Prostate gland (tissue), 2 donors: ENCODE data around the gene CRB2. TPM values are rescaled to one million over a fixed set of nuclear protein-coding genes. Genes with fewer than 3 reads are reported as not detected.

Experiments
- DNase-seq: peaks from one replicate; pipeline ENCODE4 v3.0.0-alpha.2; 2019; ENCODE audit warnings: low spot score
- H3K27ac ChIP-seq, 2 donors: fragments of 200-600 bp; sonication (generic); 2 replicates each; pipeline ENCODE4 v1.5.1; 2017 to 2019
- H3K27me3 ChIP-seq: fragments of 200-600 bp; sonication (generic); replicated peaks from 2 replicates; pipeline ENCODE4 v1.5.1; 2019; ENCODE audit not compliant: insufficient read depth
- H3K36me3 ChIP-seq, 2 donors: fragments of 200-600 bp; sonication (generic); 1 replicate in 1 of 2; 2 replicates in 1 of 2; pipeline versions ENCODE4 v1.5.1 to v1.8.1; 2017 to 2019
- H3K4me1 ChIP-seq: fragments of 200-600 bp; sonication (generic); replicated peaks from 2 replicates; pipeline ENCODE4 v1.5.1; 2019
- H3K4me3 ChIP-seq, 2 donors: fragments of 200-600 bp; sonication (generic); 2 replicates each; pipeline ENCODE4 v1.5.1; 2017 to 2019
- H3K9me3 ChIP-seq: fragments of 200-600 bp; sonication (generic); 2 replicates; pipeline ENCODE4 v1.5.1; 2017
- POLR2A ChIP-seq: fragments of 450-650 bp; IDR thresholded peaks from one replicate; pipeline ENCODE4 v1.6.1; 2016; ENCODE audit warnings: antibody characterized with exemption, mild to moderate bottlenecking
- POLR2AphosphoS5 ChIP-seq: sonication (generic); formaldehyde crosslinking; IDR thresholded peaks from one replicate; pipeline ENCODE4 v1.6.1; 2017; ENCODE audit warnings: antibody characterized with exemption
- WGBS: methylation state at CpG from one replicate; pipeline ENCODE4 v1.1.5; 2018; 5-methylcytosine and 5-hydroxymethylcytosine counted together
- intact Hi-C: fragments of 100-400 bp; cut with DNase I; formaldehyde crosslinking; loops from one replicate; pipeline ENCODE4 v1.14.2; 2022
- total RNA-seq, 2 donors: library from RNA; depleted of rRNA; stranded (reverse); fragments of >200 nt; gene quantifications; one replicate each; pipeline ENCODE4 v1.1.0, GENCODE V29; 2016
- TF ChIP-seq, protein P1 (sequence below), 4 experiments: fragments of 200-600 bp in 2 of 4; fragments of 450-650 bp in 2 of 4; sonication (generic) in 2 of 4; IDR thresholded peaks; 1 replicate in 3 of 4; 2 replicates in 1 of 4; pipeline ENCODE4 v1.5.1; 2016 to 2019; ENCODE audit warnings: antibody characterized with exemption in 4 of 4, mild to moderate bottlenecking in 2 of 4, moderate library complexity in 2 of 4

Gene CRB2
- total RNA-seq, 2 donors from 2014 or later = 1.7 TPM; not detected in 1

DNA sequence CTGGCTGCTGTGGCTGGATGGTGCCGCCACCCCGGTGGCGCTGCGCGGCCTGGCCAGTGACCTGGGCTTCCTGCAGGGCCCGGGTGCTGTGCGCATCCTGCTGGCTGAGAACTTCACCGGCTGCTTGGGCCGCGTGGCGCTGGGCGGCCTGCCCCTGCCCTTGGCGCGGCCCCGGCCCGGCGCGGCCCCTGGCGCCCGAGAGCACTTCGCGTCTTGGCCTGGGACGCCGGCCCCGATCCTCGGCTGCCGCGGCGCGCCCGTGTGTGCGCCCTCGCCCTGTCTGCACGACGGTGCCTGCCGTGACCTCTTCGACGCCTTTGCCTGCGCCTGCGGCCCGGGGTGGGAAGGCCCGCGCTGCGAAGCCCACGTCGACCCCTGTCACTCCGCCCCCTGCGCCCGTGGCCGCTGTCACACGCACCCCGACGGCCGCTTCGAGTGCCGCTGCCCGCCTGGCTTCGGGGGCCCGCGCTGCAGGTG is 17.5 kb downstream of the CRB2 start:
- H3K9me3 ChIP-seq = no peaks in the 10 kb centered on the region
- no peaks in the 10 kb centered on the region for H3K36me3 ChIP-seq
- no peak for DNase-seq
- H3K4me3 ChIP-seq = no peak overlapping the region
- intact Hi-C loops = no loop called here
- no peaks in the 10 kb centered on the region for H3K4me1 ChIP-seq
- H3K27me3 ChIP-seq = peaks cover 19% of the 10 kb centered on the region
- TF ChIP-seq, protein P1, sequence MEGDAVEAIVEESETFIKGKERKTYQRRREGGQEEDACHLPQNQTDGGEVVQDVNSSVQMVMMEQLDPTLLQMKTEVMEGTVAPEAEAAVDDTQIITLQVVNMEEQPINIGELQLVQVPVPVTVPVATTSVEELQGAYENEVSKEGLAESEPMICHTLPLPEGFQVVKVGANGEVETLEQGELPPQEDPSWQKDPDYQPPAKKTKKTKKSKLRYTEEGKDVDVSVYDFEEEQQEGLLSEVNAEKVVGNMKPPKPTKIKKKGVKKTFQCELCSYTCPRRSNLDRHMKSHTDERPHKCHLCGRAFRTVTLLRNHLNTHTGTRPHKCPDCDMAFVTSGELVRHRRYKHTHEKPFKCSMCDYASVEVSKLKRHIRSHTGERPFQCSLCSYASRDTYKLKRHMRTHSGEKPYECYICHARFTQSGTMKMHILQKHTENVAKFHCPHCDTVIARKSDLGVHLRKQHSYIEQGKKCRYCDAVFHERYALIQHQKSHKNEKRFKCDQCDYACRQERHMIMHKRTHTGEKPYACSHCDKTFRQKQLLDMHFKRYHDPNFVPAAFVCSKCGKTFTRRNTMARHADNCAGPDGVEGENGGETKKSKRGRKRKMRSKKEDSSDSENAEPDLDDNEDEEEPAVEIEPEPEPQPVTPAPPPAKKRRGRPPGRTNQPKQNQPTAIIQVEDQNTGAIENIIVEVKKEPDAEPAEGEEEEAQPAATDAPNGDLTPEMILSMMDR (IDR thresholded peaks at IDR 0.05) = no peak
- TF ChIP-seq POLR2AphosphoS5 (no peak), POLR2A (no peak)
- 18% methylated on average over 9 of the region's 60 CpGs for WGBS
- H3K27ac ChIP-seq = no peak overlapping the region

DNA sequence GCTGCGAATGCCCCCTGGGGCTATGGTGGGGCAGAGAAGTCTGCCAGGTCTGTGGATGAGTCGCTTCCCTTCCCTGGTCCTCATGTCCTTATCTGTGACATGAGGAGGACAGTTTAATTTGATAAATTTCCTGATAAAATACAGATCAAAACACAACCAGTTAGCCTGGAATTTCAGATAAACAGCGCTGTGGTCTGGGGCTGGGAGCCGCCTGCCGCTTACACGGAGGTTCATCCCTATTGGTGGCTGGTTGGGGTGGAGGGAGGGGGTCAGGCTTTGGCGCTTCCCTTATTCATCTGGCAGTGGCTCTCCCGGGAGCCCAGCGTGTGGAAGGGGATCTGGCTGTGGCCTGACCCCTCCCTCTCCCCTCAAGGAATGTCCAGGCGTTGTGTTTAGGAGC is 17.9 kb downstream of the CRB2 start:
- no peak overlapping the region for H3K4me3 ChIP-seq
- no peaks in the 10 kb centered on the region for H3K36me3 ChIP-seq
- 8% methylated on average over 10 of the region's 10 CpGs for WGBS
- intact Hi-C loops = no loop called here
- no peak overlapping the region for H3K27ac ChIP-seq
- no peaks in the 10 kb centered on the region for H3K4me1 ChIP-seq
- H3K27me3 ChIP-seq = peaks cover 19% of the 10 kb centered on the region
- TF ChIP-seq POLR2A (no peak), POLR2AphosphoS5 (no peak)
- TF ChIP-seq, protein P1 (IDR thresholded peaks at IDR 0.05) = no peak
- H3K9me3 ChIP-seq = no peaks in the 10 kb centered on the region
- no peak for DNase-seq

DNA sequence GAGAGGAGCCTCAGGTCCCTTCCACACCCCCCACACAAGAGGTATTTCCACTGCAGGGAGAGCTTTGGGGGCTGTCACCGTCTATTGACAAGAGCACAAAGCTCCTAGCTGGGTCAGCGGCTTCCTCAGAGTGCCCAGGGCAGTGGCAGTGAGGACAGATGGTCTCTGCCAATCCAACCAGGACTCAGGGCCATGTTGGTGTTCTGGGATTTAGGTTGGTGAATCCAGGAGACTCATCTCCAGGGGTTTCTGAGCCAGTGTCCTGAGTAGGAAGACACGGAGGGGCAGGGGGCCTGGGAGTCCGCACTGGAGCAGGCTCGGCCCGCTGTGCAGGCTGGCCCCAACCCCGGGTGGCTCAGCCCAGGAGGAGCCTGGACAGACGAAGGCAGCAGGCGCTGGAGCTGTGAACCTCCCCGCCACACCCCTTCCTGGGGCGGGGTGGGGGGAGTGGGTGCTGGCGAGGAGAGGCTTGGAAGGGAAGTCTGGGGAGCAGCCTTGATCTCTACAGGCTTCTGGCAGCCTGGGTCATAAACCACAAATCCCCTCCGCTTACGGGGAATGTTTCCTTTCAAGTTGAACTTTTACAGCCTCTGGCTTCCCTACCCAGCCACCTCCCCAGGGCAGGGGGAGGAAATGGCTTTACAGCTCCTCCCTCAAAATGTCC is 19.6 kb downstream of the CRB2 start:
- no peaks in the 10 kb centered on the region for H3K36me3 ChIP-seq
- no peaks in the 10 kb centered on the region for H3K9me3 ChIP-seq
- no peak overlapping the region for H3K4me3 ChIP-seq
- WGBS = 9% methylated on average over 14 of the region's 14 CpGs
- no peak for TF ChIP-seq POLR2AphosphoS5
- no peak for TF ChIP-seq POLR2A
- TF ChIP-seq, protein P1 (IDR thresholded peaks at IDR 0.05) = no peak
- no peak overlapping the region for H3K27ac ChIP-seq
- intact Hi-C loops = no loop called here
- peaks cover 19% of the 10 kb centered on the region for H3K27me3 ChIP-seq
- DNase-seq = no peak
- H3K4me1 ChIP-seq = no peaks in the 10 kb centered on the region

DNA sequence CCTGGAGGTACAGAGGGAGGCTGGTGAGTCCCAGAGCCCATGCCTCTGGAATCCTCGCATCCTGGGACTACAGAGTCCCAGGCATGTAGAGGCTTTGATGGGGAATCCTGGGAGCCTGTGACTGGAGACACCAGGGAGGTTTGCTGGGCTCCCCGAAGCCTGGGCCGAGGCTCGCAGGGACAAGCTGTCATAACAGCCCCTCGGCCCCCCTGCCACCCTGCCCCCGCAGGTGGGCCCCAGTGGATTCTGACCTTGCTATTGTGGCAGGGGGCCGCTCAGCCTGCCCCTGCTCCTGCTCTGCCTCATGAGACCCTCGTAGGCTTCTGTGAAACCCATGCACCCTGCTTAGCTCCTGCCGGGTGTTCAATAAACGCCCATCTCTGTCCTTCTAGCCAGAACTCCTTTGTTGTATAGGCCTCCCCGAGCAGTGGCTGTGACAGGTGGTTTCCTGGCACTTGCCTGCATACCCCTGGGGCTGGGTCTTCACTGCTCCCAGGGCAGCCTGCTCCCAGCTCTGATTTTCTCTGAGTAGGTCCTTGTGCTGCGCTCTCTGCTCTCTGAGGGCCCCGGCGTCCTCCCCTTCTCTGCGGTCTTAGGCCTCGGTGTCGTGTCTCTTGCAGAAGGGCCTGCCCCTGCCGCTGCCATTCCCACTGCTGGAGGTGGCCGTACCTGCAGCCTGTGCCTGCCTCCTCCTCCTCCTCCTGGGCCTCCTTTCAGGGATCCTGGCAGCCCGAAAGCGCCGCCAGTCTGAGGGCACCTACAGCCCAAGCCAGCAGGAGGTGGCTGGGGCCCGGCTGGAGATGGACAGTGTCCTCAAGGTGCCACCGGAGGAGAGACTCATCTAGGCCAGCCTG is 20.4 kb downstream of the CRB2 start:
- TF ChIP-seq, protein P1 (IDR thresholded peaks at IDR 0.05) = no peak
- TF ChIP-seq POLR2A (no peak), POLR2AphosphoS5 (no peak)
- DNase-seq = no peak
- H3K27me3 ChIP-seq = peaks cover 17% of the 10 kb centered on the region
- no peak overlapping the region for H3K4me3 ChIP-seq
- H3K9me3 ChIP-seq = no peaks in the 10 kb centered on the region
- H3K27ac ChIP-seq = no peak overlapping the region
- no peaks in the 10 kb centered on the region for H3K4me1 ChIP-seq
- no peaks in the 10 kb centered on the region for H3K36me3 ChIP-seq
- intact Hi-C loops = no loop called here
- 76% methylated on average over 24 of the region's 24 CpGs for WGBS
